ENCODE measurements around the gene BANP. TPM values are rescaled to one million over a fixed set of nuclear protein-coding genes. Genes with fewer than 3 reads are reported as not detected.
A peak's percentile ranks its signal among the peaks of the same experiment; 100 is the strongest.
"Not testable (repeated sequence)": the region's sequence is repeated elsewhere in the genome, so short reads cannot be mapped to it uniquely, and the experiment has no call there.

The BANP gene
- 69.2 TPM for polyA plus RNA-seq (2012; ENCODE audit: insufficient read depth, insufficient read length, low read depth)

GRCh38 chr16:87950765-87951551 is at the start of gene BANP:
Gene BANP (plus strand): TSS chr16:87951434. CDS start chr16:87975116, 23,682 bp downstream.
- peak; percentile 61 for TF ChIP-seq CTCF (IDR thresholded peaks at IDR 0.05; ENCODE audit: low read depth, low read length)

DNA sequence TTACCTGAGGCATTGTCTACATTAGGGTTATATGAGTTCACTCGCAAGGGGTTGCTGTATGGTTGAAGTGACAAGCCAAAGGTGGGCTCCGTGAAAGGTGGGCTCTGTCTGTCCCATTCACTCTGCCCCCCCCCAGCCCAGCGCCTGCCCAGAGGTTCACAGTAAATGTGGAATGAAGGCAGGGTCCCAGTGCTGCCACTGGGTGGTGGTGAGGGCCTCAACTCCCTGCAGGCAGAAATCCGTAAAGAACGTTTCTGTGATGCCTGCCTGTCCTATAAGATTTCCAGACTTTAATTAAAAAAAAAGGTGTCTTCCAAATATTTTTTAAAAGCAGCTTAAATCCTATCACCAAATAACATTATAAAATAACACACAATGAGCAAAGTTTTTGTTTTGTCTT is 46.3 kb upstream of the BANP start:
- not testable (repeated sequence) for H3K27me3 ChIP-seq; DNase-seq; H3K4me1 ChIP-seq; H3K9me3 ChIP-seq; H3K36me3 ChIP-seq; H3K4me3 ChIP-seq (ENCODE audit: low read depth, low read length)

More at GRCh38 chr16:87950765-87951551, at the start of gene BANP:
- peak; percentile 99 for DNase-seq
- Histone ChIP-seq H3K36me3 (peaks cover 4% of the 10 kb centered on the region), H3K4me1 (peaks cover 4% of the 10 kb centered on the region), H3K4me3 (ENCODE audit: low read depth, low read length) (peak within 1 kb of the TSS; percentile 81), H3K27me3 (no peaks in the 10 kb centered on the region), H3K9me3 (no peaks in the 10 kb centered on the region)

- DNase-seq: not testable (repeated sequence)
Observed at GRCh38 chr16:87905521-87905920, 45.7 kb upstream of the BANP start.

GRCh38 chr16:87908101-87908500 is 43.1 kb upstream of the BANP start:
- H3K4me3 ChIP-seq (ENCODE audit: low read depth, low read length); H3K4me1 ChIP-seq; H3K9me3 ChIP-seq; H3K36me3 ChIP-seq; DNase-seq; H3K27me3 ChIP-seq: not testable (repeated sequence)

More at GRCh38 chr16:87905521-87905920, 45.7 kb upstream of the BANP start:
- not testable (repeated sequence) for H3K4me1 ChIP-seq; H3K36me3 ChIP-seq; H3K27me3 ChIP-seq; H3K9me3 ChIP-seq; H3K4me3 ChIP-seq (ENCODE audit: low read depth, low read length)

GRCh38 chr16:87909203-87909935 is 41.9 kb upstream of the BANP start:
- H3K4me1 ChIP-seq; H3K4me3 ChIP-seq (ENCODE audit: low read depth, low read length); H3K27me3 ChIP-seq; H3K9me3 ChIP-seq; H3K36me3 ChIP-seq: not testable (repeated sequence)
- DNase-seq: peak; percentile 81
- peak; percentile 83 for TF ChIP-seq CTCF (IDR thresholded peaks at IDR 0.05; ENCODE audit: low read depth, low read length)

DNA sequence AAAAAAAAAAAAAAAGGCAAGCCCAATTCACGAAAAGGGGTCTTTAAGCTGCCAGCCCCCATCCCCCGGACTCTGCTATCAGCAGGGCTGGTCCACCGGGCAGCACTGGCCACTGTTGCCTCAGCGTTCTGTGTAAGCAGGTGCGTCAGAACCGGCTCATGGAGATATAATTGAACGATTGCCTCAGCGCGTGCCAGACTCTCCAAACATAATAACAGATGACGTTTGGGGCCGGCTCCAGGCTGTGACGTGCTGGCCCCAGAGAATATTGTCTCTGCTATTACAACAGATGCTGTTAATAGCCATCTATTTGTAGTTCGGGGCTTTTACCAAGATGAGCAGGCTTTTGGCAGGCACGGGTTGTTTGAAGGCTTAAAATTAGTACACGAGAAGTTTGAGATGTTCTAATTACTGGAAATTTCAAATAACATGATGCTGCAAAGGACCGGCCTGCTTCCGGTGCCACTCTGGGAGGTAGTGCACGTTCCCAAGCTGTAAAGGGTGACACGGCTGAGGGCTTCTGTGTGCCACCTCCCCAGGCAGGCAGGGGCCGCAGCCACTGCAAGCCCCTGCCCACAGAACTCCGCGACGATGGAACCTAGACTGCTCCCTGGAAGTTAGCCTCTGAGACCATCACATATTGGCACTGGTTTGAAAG is 40.0 kb upstream of the BANP start:
- not testable (repeated sequence) for H3K4me1 ChIP-seq, H3K27me3 ChIP-seq, H3K36me3 ChIP-seq, H3K9me3 ChIP-seq
- DNase-seq: peak; percentile 84
- peak overlapping the region; percentile 23 for H3K4me3 ChIP-seq (ENCODE audit: low read depth, low read length)

GRCh38 chr16:87912691-87913090 is 38.5 kb upstream of the BANP start:
- not testable (repeated sequence) for H3K4me1 ChIP-seq; H3K9me3 ChIP-seq; H3K36me3 ChIP-seq; H3K27me3 ChIP-seq; DNase-seq; H3K4me3 ChIP-seq (ENCODE audit: low read depth, low read length)

GRCh38 chr16:87914021-87914725 is 37.1 kb upstream of the BANP start:
- H3K27me3 ChIP-seq; H3K36me3 ChIP-seq; H3K4me3 ChIP-seq (ENCODE audit: low read depth, low read length); H3K4me1 ChIP-seq; H3K9me3 ChIP-seq; DNase-seq: not testable (repeated sequence)
